GM20431 (cell line): Measurements from ENCODE around the gene RORB.

Experiments
- in situ Hi-C: fragments of 300-500 bp; cut with MseI, MboI; formaldehyde crosslinking; loops from one replicate; pipeline ENCODE4 v1.15.0; 2020; ENCODE audit warnings: low sequenced_read_pairs; ENCODE audit not compliant: unreplicated experiment

RORB gene

GRCh38 chr9:74576176-74576575, 79.0 kb downstream of the RORB start:
- in situ Hi-C loops = no loop called here

- in situ Hi-C loops = no loop called here
Measured at GRCh38 chr9:74577956-74578355, 80.8 kb downstream of the RORB start.

DNA sequence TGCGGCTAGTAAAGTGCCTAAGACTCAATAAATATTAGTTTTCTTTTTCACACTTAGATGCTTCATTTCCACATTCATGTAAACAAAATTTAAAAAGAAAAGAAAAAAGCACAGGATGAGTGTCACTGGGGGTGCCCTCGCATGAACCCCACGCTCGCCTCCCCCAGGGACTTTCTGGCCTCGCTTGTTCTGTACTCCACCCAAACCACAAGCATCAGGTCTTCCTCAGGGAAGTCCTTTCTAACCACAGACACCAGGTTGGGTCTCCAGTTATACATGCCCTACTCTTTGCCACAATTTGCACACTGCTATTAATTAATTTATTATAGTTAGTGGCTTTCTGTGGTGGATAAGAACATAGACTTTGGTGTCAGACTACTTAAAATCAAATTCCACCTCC, 92.4 kb downstream of the RORB start:
- in situ Hi-C loops = no loop called here

DNA sequence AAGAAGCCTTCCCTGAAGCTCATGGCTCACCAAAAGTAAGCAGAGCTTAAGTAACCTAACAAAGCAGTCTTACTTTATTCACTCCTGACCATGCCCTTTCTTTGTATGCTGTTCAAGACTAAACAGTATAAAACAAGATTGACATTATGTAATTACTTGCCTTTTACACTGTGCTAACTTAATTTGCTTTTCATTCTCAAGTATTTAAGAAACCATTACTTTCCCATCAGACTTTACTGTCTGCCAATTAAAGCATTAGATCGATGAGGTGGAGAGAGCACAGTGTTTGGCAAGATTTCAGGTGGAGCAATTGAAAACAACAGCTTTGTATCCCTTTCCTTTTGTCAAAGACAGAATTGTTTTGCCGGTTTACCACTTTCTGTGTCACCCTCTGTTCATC, 98.2 kb downstream of the RORB start:
- in situ Hi-C loops = no loop called here

DNA sequence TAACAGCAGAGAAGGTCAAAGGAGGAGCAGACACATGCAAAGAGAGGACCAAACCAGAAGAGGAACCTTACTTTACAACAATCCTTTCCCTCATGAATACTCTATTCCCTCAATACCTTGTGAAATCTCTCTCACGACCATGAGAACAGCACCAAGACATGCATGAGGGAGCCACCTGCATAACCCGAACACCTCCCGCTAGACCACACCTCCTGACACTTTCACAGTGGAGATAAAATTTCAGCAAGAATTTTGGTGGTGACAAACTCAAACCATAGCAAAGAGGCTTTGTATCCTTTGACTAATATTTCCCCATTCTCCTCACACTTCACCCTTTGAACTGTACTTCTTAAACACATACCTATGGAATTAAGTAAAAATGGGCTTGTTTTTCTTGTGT, 101.7 kb downstream of the RORB start:
- in situ Hi-C loops = no loop called here

GRCh38 chr9:74609671-74610405, 112.7 kb downstream of the RORB start:
- in situ Hi-C loops = no loop called here

GRCh38 chr9:74610523-74611061, 113.5 kb downstream of the RORB start:
- in situ Hi-C loops = no loop called here

- in situ Hi-C loops = no loop called here
Measured at GRCh38 chr9:74630228-74630627, 133.1 kb downstream of the RORB start.

- in situ Hi-C loops = no loop called here
Measured at GRCh38 chr9:74639112-74639511, 142.0 kb downstream of the RORB start.

DNA sequence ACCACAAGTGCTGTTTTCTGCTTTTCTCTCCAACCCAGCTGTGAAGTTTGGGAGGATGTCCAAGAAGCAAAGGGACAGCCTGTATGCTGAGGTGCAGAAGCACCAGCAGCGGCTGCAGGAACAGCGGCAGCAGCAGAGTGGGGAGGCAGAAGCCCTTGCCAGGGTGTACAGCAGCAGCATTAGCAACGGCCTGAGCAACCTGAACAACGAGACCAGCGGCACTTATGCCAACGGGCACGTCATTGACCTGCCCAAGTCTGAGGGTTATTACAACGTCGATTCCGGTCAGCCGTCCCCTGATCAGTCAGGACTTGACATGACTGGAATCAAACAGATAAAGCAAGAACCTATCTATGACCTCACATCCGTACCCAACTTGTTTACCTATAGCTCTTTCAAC, 145.2 kb downstream of the RORB start:
- in situ Hi-C loops = no loop called here

- in situ Hi-C loops = no loop called here
Measured at GRCh38 chr9:74643303-74643923, 146.3 kb downstream of the RORB start.

GRCh38 chr9:74644023-74644422, 146.9 kb downstream of the RORB start:
- in situ Hi-C loops = no loop called here

GRCh38 chr9:74645007-74645639, 148.0 kb downstream of the RORB start:
- in situ Hi-C loops = no loop called here

DNA sequence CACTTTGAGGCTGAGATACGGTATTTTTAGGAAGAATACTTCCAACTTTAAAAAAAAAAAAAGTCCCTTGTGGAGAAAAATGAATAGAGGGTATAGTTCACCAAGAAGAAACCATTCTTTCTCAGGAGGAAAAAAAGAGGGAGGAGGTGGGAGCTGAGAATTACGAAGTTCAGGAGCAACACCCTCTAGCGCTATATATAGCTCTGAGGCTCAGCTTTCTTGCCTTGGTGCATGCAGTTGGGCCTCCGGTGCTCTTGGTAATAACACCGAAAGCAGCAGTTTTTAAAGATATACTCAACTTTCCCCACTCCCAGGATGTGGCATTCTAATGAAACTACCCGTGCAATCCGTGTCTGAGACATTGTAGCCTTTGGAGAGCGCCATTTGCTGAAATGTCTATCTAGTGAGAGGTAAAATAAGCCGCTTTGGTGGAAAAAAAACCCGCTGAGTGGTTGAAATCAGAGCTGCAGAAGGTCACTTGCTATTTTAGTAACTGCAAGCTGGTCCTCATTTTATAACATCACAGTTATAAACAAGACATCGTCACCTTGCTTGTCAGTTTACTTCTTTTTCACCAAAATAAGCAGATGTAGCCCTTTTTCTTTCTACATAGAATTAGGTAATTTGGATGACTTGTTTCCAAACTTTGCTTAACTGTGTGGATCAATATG, 156.4 kb downstream of the RORB start:
- in situ Hi-C loops = no loop called here

GRCh38 chr9:74662674-74663073, 165.5 kb downstream of the RORB start:
- in situ Hi-C loops = no loop called here

GRCh38 chr9:74663439-74663838, 166.3 kb downstream of the RORB start:
- in situ Hi-C loops = no loop called here

GRCh38 chr9:74666625-74667316, 169.6 kb downstream of the RORB start:
- in situ Hi-C loops = no loop called here

- in situ Hi-C loops = no loop called here
Measured at GRCh38 chr9:74672237-74672636, 175.1 kb downstream of the RORB start.

DNA sequence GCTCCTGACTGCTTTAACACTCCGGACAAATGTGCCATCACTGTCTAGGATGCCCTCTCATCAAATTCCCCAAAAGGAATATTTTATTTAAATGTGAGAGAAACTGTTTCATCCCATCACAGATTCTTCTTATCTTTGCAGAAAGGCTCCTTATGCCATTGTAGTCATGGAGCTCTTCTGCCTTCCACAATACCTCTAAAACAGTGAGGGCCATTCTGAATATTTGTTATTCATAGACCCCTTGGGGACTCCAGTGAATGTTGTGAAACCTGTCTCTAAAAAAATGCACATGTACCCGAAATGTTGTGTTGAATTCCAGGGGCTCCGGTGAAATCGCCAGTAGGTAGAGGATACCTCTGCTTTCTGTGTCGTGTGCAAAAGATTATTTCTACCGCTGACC, 176.9 kb downstream of the RORB start:
- in situ Hi-C loops = no loop called here

- in situ Hi-C loops = no loop called here
Measured at GRCh38 chr9:74681906-74682305, 184.8 kb downstream of the RORB start.
